ENCODE results near the gene PRKCE. TPM values are rescaled to one million over a fixed set of nuclear protein-coding genes. Genes with fewer than 3 reads are reported as not detected.

The PRKCE gene
- total and polyA plus RNA-seq, 2 experiments from 2014 or later = 0.94 to 1.2 TPM

DNA sequence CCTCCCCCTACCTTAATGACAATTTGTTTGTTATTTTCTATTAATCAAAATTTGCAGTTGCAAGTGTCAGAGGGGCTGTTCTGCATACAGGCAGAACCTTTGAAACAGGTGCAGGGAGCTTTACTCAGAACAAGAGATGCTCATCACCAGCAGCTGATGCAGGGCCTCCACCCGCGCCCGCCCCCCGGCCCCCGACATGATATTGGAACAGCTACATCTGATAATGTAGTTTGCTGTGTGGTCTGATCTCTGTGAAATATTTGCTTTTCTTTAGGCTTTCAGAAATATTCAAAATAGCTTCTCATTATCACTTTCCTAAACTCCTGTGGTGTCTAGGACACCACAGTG is 130.0 kb downstream of the PRKCE start (continued):
- TF ChIP-seq, protein P1, sequence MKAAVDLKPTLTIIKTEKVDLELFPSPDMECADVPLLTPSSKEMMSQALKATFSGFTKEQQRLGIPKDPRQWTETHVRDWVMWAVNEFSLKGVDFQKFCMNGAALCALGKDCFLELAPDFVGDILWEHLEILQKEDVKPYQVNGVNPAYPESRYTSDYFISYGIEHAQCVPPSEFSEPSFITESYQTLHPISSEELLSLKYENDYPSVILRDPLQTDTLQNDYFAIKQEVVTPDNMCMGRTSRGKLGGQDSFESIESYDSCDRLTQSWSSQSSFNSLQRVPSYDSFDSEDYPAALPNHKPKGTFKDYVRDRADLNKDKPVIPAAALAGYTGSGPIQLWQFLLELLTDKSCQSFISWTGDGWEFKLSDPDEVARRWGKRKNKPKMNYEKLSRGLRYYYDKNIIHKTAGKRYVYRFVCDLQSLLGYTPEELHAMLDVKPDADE (IDR thresholded peaks at IDR 0.05) = no peak
- TF ChIP-seq ZNF114 (CRISPR knock-in tag; IDR thresholded peaks at IDR 0.05) = no peak
- TF ChIP-seq ZNF331 (CRISPR knock-in tag; IDR thresholded peaks at IDR 0.05; ENCODE audit: low read depth) = no peak
- no peak for TF ChIP-seq JUNB (IDR thresholded peaks at IDR 0.05; ENCODE audit: unreplicated experiment)
- TF ChIP-seq, protein P2, sequence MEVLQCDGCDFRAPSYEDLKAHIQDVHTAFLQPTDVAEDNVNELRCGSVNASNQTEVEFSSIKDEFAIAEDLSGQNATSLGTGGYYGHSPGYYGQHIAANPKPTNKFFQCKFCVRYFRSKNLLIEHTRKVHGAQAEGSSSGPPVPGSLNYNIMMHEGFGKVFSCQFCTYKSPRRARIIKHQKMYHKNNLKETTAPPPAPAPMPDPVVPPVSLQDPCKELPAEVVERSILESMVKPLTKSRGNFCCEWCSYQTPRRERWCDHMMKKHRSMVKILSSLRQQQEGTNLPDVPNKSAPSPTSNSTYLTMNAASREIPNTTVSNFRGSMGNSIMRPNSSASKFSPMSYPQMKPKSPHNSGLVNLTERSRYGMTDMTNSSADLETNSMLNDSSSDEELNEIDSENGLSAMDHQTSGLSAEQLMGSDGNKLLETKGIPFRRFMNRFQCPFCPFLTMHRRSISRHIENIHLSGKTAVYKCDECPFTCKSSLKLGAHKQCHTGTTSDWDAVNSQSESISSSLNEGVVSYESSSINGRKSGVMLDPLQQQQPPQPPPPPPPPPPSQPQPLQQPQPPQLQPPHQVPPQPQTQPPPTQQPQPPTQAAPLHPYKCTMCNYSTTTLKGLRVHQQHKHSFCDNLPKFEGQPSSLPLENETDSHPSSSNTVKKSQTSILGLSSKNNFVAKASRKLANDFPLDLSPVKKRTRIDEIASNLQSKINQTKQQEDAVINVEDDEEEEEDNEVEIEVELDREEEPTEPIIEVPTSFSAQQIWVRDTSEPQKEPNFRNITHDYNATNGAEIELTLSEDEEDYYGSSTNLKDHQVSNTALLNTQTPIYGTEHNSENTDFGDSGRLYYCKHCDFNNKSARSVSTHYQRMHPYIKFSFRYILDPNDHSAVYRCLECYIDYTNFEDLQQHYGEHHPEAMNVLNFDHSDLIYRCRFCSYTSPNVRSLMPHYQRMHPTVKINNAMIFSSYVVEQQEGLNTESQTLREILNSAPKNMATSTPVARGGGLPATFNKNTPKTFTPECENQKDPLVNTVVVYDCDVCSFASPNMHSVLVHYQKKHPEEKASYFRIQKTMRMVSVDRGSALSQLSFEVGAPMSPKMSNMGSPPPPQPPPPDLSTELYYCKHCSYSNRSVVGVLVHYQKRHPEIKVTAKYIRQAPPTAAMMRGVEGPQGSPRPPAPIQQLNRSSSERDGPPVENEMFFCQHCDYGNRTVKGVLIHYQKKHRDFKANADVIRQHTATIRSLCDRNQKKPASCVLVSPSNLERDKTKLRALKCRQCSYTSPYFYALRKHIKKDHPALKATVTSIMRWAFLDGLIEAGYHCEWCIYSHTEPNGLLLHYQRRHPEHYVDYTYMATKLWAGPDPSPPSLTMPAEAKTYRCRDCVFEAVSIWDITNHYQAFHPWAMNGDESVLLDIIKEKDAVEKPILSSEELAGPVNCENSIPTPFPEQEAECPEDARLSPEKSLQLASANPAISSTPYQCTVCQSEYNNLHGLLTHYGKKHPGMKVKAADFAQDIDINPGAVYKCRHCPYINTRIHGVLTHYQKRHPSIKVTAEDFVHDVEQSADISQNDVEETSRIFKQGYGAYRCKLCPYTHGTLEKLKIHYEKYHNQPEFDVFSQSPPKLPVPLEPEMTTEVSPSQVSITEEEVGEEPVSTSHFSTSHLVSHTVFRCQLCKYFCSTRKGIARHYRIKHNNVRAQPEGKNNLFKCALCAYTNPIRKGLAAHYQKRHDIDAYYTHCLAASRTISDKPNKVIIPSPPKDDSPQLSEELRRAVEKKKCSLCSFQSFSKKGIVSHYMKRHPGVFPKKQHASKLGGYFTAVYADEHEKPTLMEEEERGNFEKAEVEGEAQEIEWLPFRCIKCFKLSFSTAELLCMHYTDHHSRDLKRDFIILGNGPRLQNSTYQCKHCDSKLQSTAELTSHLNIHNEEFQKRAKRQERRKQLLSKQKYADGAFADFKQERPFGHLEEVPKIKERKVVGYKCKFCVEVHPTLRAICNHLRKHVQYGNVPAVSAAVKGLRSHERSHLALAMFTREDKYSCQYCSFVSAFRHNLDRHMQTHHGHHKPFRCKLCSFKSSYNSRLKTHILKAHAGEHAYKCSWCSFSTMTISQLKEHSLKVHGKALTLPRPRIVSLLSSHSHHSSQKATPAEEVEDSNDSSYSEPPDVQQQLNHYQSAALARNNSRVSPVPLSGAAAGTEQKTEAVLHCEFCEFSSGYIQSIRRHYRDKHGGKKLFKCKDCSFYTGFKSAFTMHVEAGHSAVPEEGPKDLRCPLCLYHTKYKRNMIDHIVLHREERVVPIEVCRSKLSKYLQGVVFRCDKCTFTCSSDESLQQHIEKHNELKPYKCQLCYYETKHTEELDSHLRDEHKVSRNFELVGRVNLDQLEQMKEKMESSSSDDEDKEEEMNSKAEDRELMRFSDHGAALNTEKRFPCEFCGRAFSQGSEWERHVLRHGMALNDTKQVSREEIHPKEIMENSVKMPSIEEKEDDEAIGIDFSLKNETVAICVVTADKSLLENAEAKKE (CRISPR knock-in tag; IDR thresholded peaks at IDR 0.05) = no peak

DNA sequence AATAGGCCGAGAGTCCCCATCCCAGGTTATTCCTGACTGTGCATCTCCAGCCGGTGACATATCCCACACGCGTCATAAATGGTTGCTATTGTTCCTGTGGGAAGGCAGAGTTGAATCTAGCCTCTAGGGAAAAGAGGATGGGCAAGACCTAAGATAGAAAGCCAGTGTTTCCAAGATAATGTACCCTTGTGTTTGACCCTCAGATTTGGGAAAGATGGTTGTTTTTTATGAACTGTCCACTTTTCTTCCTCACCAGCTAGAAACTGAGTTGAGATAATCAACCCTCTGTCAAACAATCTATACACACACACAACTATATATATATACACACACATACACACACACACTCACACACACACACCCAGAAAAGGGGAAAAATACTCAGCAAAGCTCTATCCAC is 131.0 kb downstream of the PRKCE start:
- H2AFZ ChIP-seq = no peak overlapping the region
- Mint-ChIP-seq H3K9me3 (no peaks in the 10 kb centered on the region), H3K36me3 (ENCODE audit: low read depth) (no peaks in the 10 kb centered on the region), H3K4me1 (peaks cover 3% of the 10 kb centered on the region; the same call in 2 of the 3 replicates), H3K4me3 (no peak overlapping the region), H3K27me3 (ENCODE audit: insufficient read depth, low read depth, poor library complexity) (peaks cover 7% of the 10 kb centered on the region), H3K27ac (no peak overlapping the region)
- H3K4me3 ChIP-seq = no peak overlapping the region
- H3K27ac ChIP-seq (ENCODE audit: low read depth) = no peak overlapping the region
- H4K20me1 ChIP-seq (replicated peaks; ENCODE audit: insufficient read depth) = no peaks in the 10 kb centered on the region
- H3F3A ChIP-seq (replicated peaks; ENCODE audit: low read depth) = no peaks in the 10 kb centered on the region
- DNase-seq (ENCODE audit: low spot score) (no peak), ATAC-seq (no peak)
- no peak overlapping the region for H3K4me2 ChIP-seq
- H3K9me2 ChIP-seq (ENCODE audit: insufficient read depth) = no peaks in the 10 kb centered on the region
- H3K4me1 ChIP-seq (ENCODE audit: insufficient read depth) = no peaks in the 10 kb centered on the region
- no peaks in the 10 kb centered on the region for H3K27me3 ChIP-seq (ENCODE audit: insufficient read depth)
- H3K36me3 ChIP-seq (ENCODE audit: insufficient read depth) = no peaks in the 10 kb centered on the region
- no peaks in the 10 kb centered on the region for H3K79me2 ChIP-seq (replicated peaks; ENCODE audit: insufficient read depth)
- TF ChIP-seq EZH2 (IDR thresholded peaks at IDR 0.05; ENCODE audit: low read depth, unreplicated experiment) = no peak
- TF ChIP-seq, protein P1 (IDR thresholded peaks at IDR 0.05) = no peak
- TF ChIP-seq, protein P2 (CRISPR knock-in tag; IDR thresholded peaks at IDR 0.05) = no peak
- TF ChIP-seq STAT1 (IDR thresholded peaks at IDR 0.05; ENCODE audit: unreplicated experiment) = no peak
- TF ChIP-seq ZNF331 (CRISPR knock-in tag; IDR thresholded peaks at IDR 0.05; ENCODE audit: low read depth) = no peak
